Measurements from ENCODE around the gene TATDN2. TPM values are rescaled to one million over a fixed set of nuclear protein-coding genes. Genes with fewer than 3 reads are reported as not detected.

The TATDN2 gene
- total RNA-seq, 1 experiment from 2014 or later, result 34.2 TPM

- DNase-seq, result no peak
- Mint-ChIP-seq H3K4me1 (ENCODE audit: low read depth, unreplicated experiment) (peaks cover 36% of the 10 kb centered on the region), H3K9me3 (ENCODE audit: low read depth, unreplicated experiment) (no peaks in the 10 kb centered on the region), H3K27me3 (ENCODE audit: unreplicated experiment) (no peaks in the 10 kb centered on the region), H3K4me3 (ENCODE audit: low read depth, unreplicated experiment) (no peak overlapping the region), H3K36me3 (ENCODE audit: insufficient read depth, unreplicated experiment) (peaks cover 73% of the 10 kb centered on the region), H3K27ac (ENCODE audit: unreplicated experiment) (no peak overlapping the region)
- BruUV-seq (replicated peaks), result no TSS peak
- intact Hi-C loops (cut with micrococcal nuclease; ENCODE audit: unreplicated experiment), result no loop called here
- CTCF ChIA-PET, result no interaction called here
- TF ChIP-seq CTCF (IDR thresholded peaks at IDR 0.05; ENCODE audit: unreplicated experiment), result no peak
These were observed 22.0 kb upstream of the TATDN2 start for GRCh38 chr3:10226293-10226692.

- no peak overlapping the region for H3K27ac Mint-ChIP-seq (ENCODE audit: unreplicated experiment)
- intact Hi-C loops (cut with micrococcal nuclease; ENCODE audit: unreplicated experiment), result no loop called here
- no TSS peak for BruUV-seq (replicated peaks)
- peaks cover 59% of the 10 kb centered on the region for H3K36me3 Mint-ChIP-seq (ENCODE audit: insufficient read depth, unreplicated experiment)
- H3K9me3 Mint-ChIP-seq (ENCODE audit: low read depth, unreplicated experiment), result no peaks in the 10 kb centered on the region
- CTCF ChIA-PET, result interaction anchor here (0.7 kb wide), 1 partner anchor 295 kb away, joined by 3 read pairs; no protein-coding TSS in a partner anchor
- DNase-seq, result no peak
- H3K4me3 Mint-ChIP-seq (ENCODE audit: low read depth, unreplicated experiment), result no peak overlapping the region
- peaks cover 19% of the 10 kb centered on the region for H3K4me1 Mint-ChIP-seq (ENCODE audit: low read depth, unreplicated experiment)
- TF ChIP-seq CTCF (IDR thresholded peaks at IDR 0.05; ENCODE audit: unreplicated experiment), result no peak
- no peaks in the 10 kb centered on the region for H3K27me3 Mint-ChIP-seq (ENCODE audit: unreplicated experiment)
These were observed 19.9 kb upstream of the TATDN2 start for GRCh38 chr3:10228248-10228950.

- H3K27ac Mint-ChIP-seq (ENCODE audit: unreplicated experiment), result no peak overlapping the region
- H3K9me3 Mint-ChIP-seq (ENCODE audit: low read depth, unreplicated experiment), result no peaks in the 10 kb centered on the region
- peaks cover 57% of the 10 kb centered on the region for H3K36me3 Mint-ChIP-seq (ENCODE audit: insufficient read depth, unreplicated experiment)
- no peaks in the 10 kb centered on the region for H3K27me3 Mint-ChIP-seq (ENCODE audit: unreplicated experiment)
- no peak for DNase-seq
- peaks cover 7% of the 10 kb centered on the region for H3K4me1 Mint-ChIP-seq (ENCODE audit: low read depth, unreplicated experiment)
- BruUV-seq (replicated peaks), result no TSS peak
- TF ChIP-seq CTCF (IDR thresholded peaks at IDR 0.05; ENCODE audit: unreplicated experiment), result no peak
- H3K4me3 Mint-ChIP-seq (ENCODE audit: low read depth, unreplicated experiment), result no peak overlapping the region
- CTCF ChIA-PET, result interaction anchor here (0.6 kb wide), 1 partner anchor 494 kb away, joined by 8 read pairs; no protein-coding TSS in a partner anchor
- intact Hi-C loops (cut with micrococcal nuclease; ENCODE audit: unreplicated experiment), result no loop called here
These were observed 18.7 kb upstream of the TATDN2 start for GRCh38 chr3:10229576-10229975.

GRCh38 chr3:10232137-10232536, 16.1 kb upstream of the TATDN2 start:
- no peak overlapping the region for H3K27ac Mint-ChIP-seq (ENCODE audit: unreplicated experiment)
- no TSS peak for BruUV-seq (replicated peaks)
- no peaks in the 10 kb centered on the region for H3K9me3 Mint-ChIP-seq (ENCODE audit: low read depth, unreplicated experiment)
- H3K4me1 Mint-ChIP-seq (ENCODE audit: low read depth, unreplicated experiment), result no peaks in the 10 kb centered on the region
- no peak overlapping the region for H3K4me3 Mint-ChIP-seq (ENCODE audit: low read depth, unreplicated experiment)
- H3K27me3 Mint-ChIP-seq (ENCODE audit: unreplicated experiment), result no peaks in the 10 kb centered on the region
- DNase-seq, result no peak
- CTCF ChIA-PET, result no interaction called here
- peaks cover 52% of the 10 kb centered on the region for H3K36me3 Mint-ChIP-seq (ENCODE audit: insufficient read depth, unreplicated experiment)
- intact Hi-C loops (cut with micrococcal nuclease; ENCODE audit: unreplicated experiment), result no loop called here
- no peak for TF ChIP-seq CTCF (IDR thresholded peaks at IDR 0.05; ENCODE audit: unreplicated experiment)
